A549 (cell line): ENCODE results near the gene PIEZO2. TPM values are rescaled to one million over a fixed set of nuclear protein-coding genes. Genes with fewer than 3 reads are reported as not detected.

ENCODE experiments used
- ATAC-seq, 2 experiments: fragments of 200-7000 bp in 1 of 2; fragments of >200 bp in 1 of 2; cut with Nextera tagmentation in 1 of 2; cut with Tn5 transposase in 1 of 2; 3 replicates each; pipeline versions ENCODE4 v1.8.0 to v1.9.1; 2018 to 2020; ENCODE audit warnings: mild to moderate bottlenecking in 1 of 2, moderate library complexity in 1 of 2
- CTCF ChIA-PET: fragments of 300-600 bp; sonication (Branson Sonifier 250); formaldehyde crosslinking; extraction: SDS; loops from one replicate; lab custom pipeline; 2021; ENCODE audit warnings: antibody characterized with exemption, inconsistent platforms; lab: Yijun Ruan, JAX
- POLR2A ChIA-PET: fragments of 350-600 bp; formaldehyde crosslinking; extraction: SDS; loops from one replicate; lab custom pipeline; 2021; ENCODE audit warnings: antibody characterized with exemption, inconsistent platforms; lab: Yijun Ruan, JAX
- DNase-seq, 2 experiments: peaks; one replicate each; pipeline versions ENCODE4 v3.0.0 to v3.0.0-alpha.2; 2011 to 2016; ENCODE audit warnings: low read depth in 1 of 2, low spot score in 1 of 2
- FAIRE-seq: peaks from 2 replicates; lab custom pipeline; 2011; peaks lifted over from hg19 to GRCh38; lab: Jason Lieb, UNC
- H3K27ac ChIP-seq, 2 experiments: fragments of >200 bp; sonication (Bioruptor Twin); formaldehyde crosslinking; 3 replicates each; pipeline ENCODE4 v1.5.1; 2016 to 2017
- H3K4me1 ChIP-seq: fragments of >200 bp; sonication (Bioruptor Twin); formaldehyde crosslinking; 3 replicates; pipeline ENCODE4 v1.6.1; 2016
- H3K4me2 ChIP-seq: fragments of >200 bp; sonication (Bioruptor Twin); formaldehyde crosslinking; 3 replicates; pipeline ENCODE4 v1.6.1; 2016
- H3K4me3 ChIP-seq: fragments of >200 bp; sonication (Bioruptor Twin); formaldehyde crosslinking; 3 replicates; pipeline ENCODE4 v1.5.1; 2016
- H3K9me3 ChIP-seq: fragments of >200 bp; sonication (Bioruptor Twin); formaldehyde crosslinking; 3 replicates; pipeline ENCODE4 v1.6.1; 2016
- ATOH8 ChIP-seq: fragments of 250-450 bp; sonication (Bioruptor Pico); IDR thresholded peaks from 2 replicates; pipeline ENCODE4 v1.5.0; 2020; ENCODE audit warnings: low read depth, mild to moderate bottlenecking, moderate library complexity
- CBX2 ChIP-seq: fragments of 200-600 bp; sonication (generic); IDR thresholded peaks from 2 replicates; pipeline ENCODE4 v1.6.1; 2016; ENCODE audit warnings: low read depth, mild to moderate bottlenecking, borderline replicate concordance
- CBX8 ChIP-seq: fragments of 200-600 bp; sonication (generic); IDR thresholded peaks from 2 replicates; pipeline ENCODE4 v1.6.1; 2016
- CHD2 ChIP-seq: fragments of 150-350 bp; IDR thresholded peaks from 2 replicates; pipeline ENCODE4 v1.6.1; 2014; ENCODE audit warnings: low read length; ENCODE audit not compliant: partially characterized antibody
- CHD4 ChIP-seq: fragments of 200-600 bp; sonication (generic); IDR thresholded peaks from 2 replicates; pipeline ENCODE4 v1.6.1; 2016; ENCODE audit warnings: antibody characterized with exemption, mild to moderate bottlenecking, borderline replicate concordance
- CTCF ChIP-seq: fragments of >200 bp; sonication (Bioruptor Twin); formaldehyde crosslinking; IDR thresholded peaks from 3 replicates; pipeline ENCODE4 v1.5.1; 2016
- EHF ChIP-seq: fragments of 250-450 bp; sonication (Bioruptor Pico); IDR thresholded peaks from 2 replicates; pipeline ENCODE4 v1.5.0; 2020; ENCODE audit warnings: mild to moderate bottlenecking
- ELK1 ChIP-seq: fragments of 150-350 bp; IDR thresholded peaks from 2 replicates; pipeline ENCODE4 v1.6.1; 2014; ENCODE audit warnings: low read depth, mild to moderate bottlenecking, low read length
- EP300 ChIP-seq, 2 experiments: fragments of >200 bp; sonication (Bioruptor Twin); formaldehyde crosslinking; IDR thresholded peaks; 2 replicates in 1 of 2; 3 replicates in 1 of 2; pipeline ENCODE4 v1.6.1; 2016 to 2017
- ESRRA ChIP-seq: fragments of 150-350 bp; IDR thresholded peaks from 2 replicates; pipeline ENCODE4 v1.6.1; 2014; ENCODE audit warnings: mild to moderate bottlenecking, low read length, borderline replicate concordance
- FOSB ChIP-seq: fragments of 250-450 bp; sonication (Bioruptor Pico); IDR thresholded peaks from 2 replicates; pipeline ENCODE4 v1.5.0; 2020; ENCODE audit warnings: mild to moderate bottlenecking, moderate library complexity
- HOXA7 ChIP-seq: fragments of 250-450 bp; sonication (Bioruptor Pico); IDR thresholded peaks from 2 replicates; pipeline ENCODE4 v1.5.0; 2020; ENCODE audit warnings: mild to moderate bottlenecking, moderate library complexity
- HOXB13 ChIP-seq: fragments of 250-450 bp; sonication (Bioruptor Pico); IDR thresholded peaks from 2 replicates; pipeline ENCODE4 v1.5.0; 2020; ENCODE audit warnings: low read depth, mild to moderate bottlenecking, moderate library complexity
- JUN ChIP-seq, 2 experiments: fragments of >200 bp; sonication (Bioruptor Twin); formaldehyde crosslinking; IDR thresholded peaks; 2 replicates in 1 of 2; 3 replicates in 1 of 2; pipeline ENCODE4 v1.6.1; 2016 to 2017
- KDM5A ChIP-seq: fragments of 200-600 bp; sonication (generic); IDR thresholded peaks from 2 replicates; pipeline ENCODE4 v1.6.1; 2016; ENCODE audit warnings: antibody characterized with exemption, mild to moderate bottlenecking
- NFE2L2 ChIP-seq: fragments of 150-350 bp; conservative IDR thresholded peaks from 2 replicates; pipeline ENCODE4 v1.6.1; 2014; ENCODE audit warnings: low read length
- POLR2A ChIP-seq: IDR thresholded peaks from 2 replicates; pipeline ENCODE4 v1.6.1; 2012; ENCODE audit warnings: mild to moderate bottlenecking, low read length
- RAD21 ChIP-seq, 2 experiments: fragments of >200 bp in 1 of 2; sonication (Bioruptor Twin) in 1 of 2; formaldehyde crosslinking in 1 of 2; IDR thresholded peaks in 1 of 2; conservative IDR thresholded peaks in 1 of 2; 2 replicates in 1 of 2; 3 replicates in 1 of 2; pipeline ENCODE4 v1.6.1; 2012 to 2018; ENCODE audit warnings: inconsistent platforms in 1 of 2
- RFX5 ChIP-seq: fragments of 450-650 bp; IDR thresholded peaks from 2 replicates; pipeline ENCODE4 v1.7.1; 2014; ENCODE audit warnings: antibody characterized with exemption, mild to moderate bottlenecking, moderate library complexity
- SMC3 ChIP-seq: fragments of >200 bp; sonication (Bioruptor Twin); formaldehyde crosslinking; IDR thresholded peaks from 3 replicates; pipeline ENCODE4 v1.6.1; 2018; ENCODE audit warnings: inconsistent platforms
- TFCP2L1 ChIP-seq: fragments of 250-450 bp; sonication (Bioruptor Pico); IDR thresholded peaks from 2 replicates; pipeline ENCODE4 v1.5.0; 2021; ENCODE audit warnings: mild to moderate bottlenecking
- USF2 ChIP-seq: fragments of 450-650 bp; IDR thresholded peaks from 2 replicates; pipeline ENCODE4 v1.6.1; 2014; ENCODE audit warnings: antibody characterized with exemption
- ZC3H11A ChIP-seq: fragments of 450-650 bp; IDR thresholded peaks from 2 replicates; pipeline ENCODE4 v1.6.1; 2014; ENCODE audit warnings: antibody characterized with exemption, mild to moderate bottlenecking
- ZFP36 ChIP-seq: fragments of 450-650 bp; IDR thresholded peaks from 2 replicates; pipeline ENCODE4 v1.6.1; 2014; ENCODE audit warnings: borderline replicate concordance; ENCODE audit not compliant: partially characterized antibody
- ZNF302 ChIP-seq: fragments of 250-450 bp; sonication (Bioruptor Pico); IDR thresholded peaks from 2 replicates; pipeline ENCODE4 v1.9.0; 2021; ENCODE audit warnings: inconsistent platforms, mild to moderate bottlenecking, moderate library complexity
- ZSCAN20 ChIP-seq: fragments of 250-450 bp; sonication (Bioruptor Pico); IDR thresholded peaks from 2 replicates; pipeline ENCODE4 v1.8.0; 2022; ENCODE audit warnings: mild to moderate bottlenecking, moderate library complexity
- WGBS: methylation state at CpG from one replicate; pipeline ENCODE4 v1.1.6; 2017; ENCODE audit errors: missing lambda C conversion rate; 5-methylcytosine and 5-hydroxymethylcytosine counted together
- polyA plus RNA-seq, 4 experiments: library from polyadenylated mRNA; depleted of rRNA in 3 of 4; stranded (reverse); fragments of >200 nt; fragmentation: RNase III in 1 of 4; extraction: RNeasy Plus Mini Kit Qiagen cat#74134 plus additional on column Dnase treatment in 1 of 4; gene quantifications; 2 replicates in 3 of 4; 3 replicates in 1 of 4; pipeline ENCODE4 v1.2.3, GENCODE V29; 2011 to 2017

PIEZO2 gene
- polyA plus RNA-seq, 2 of the 4 experiments (the other 2 are of a cell fraction) = 0.80 to 1.6 TPM

GRCh38 chr18:10681581-10682367 is 467.6 kb downstream of the PIEZO2 start:
- TF ChIP-seq POLR2A = no peak
- no peak for TF ChIP-seq ESRRA
- TF ChIP-seq ZFP36 = no peak
- no peak for TF ChIP-seq RAD21 (conservative IDR thresholded peaks at IDR 0.05 in 1 of 2, IDR thresholded peaks at IDR 0.05 in 1 of 2)
- TF ChIP-seq ZC3H11A = no peak
- TF ChIP-seq RFX5 = no peak
- no peak for TF ChIP-seq EP300 (IDR thresholded peaks at IDR 0.05)
- no peak for TF ChIP-seq HOXB13 (CRISPR knock-in tag)
- no peak for TF ChIP-seq ZNF302 (CRISPR knock-in tag)
- TF ChIP-seq KDM5A = no peak
- no peak for TF ChIP-seq CBX8
- TF ChIP-seq CHD4 = no peak
- no peak for TF ChIP-seq CBX2
- TF ChIP-seq ATOH8 (CRISPR knock-in tag) = no peak
- TF ChIP-seq NFE2L2 = no peak
- TF ChIP-seq CHD2 = no peak
- no peak for TF ChIP-seq EHF
- TF ChIP-seq CTCF = no peak
- no peak for FAIRE-seq
- Histone ChIP-seq H3K9me3 (no peaks in the 10 kb centered on the region), H3K4me3 (no peak overlapping the region), H3K27ac (no peak overlapping the region), H3K4me2 (no peak overlapping the region), H3K4me1 (no peaks in the 10 kb centered on the region)
- WGBS = 28% methylated on average over 11 of the region's 12 CpGs
- ATAC-seq = no peak
- no peak for DNase-seq
- ChIA-PET CTCF (no interaction called here), POLR2A (no interaction called here)

- TF ChIP-seq TFCP2L1 (CRISPR knock-in tag) (no peak), SMC3 (no peak), ZSCAN20 (CRISPR knock-in tag) (no peak), ELK1 (no peak), CTCF (no peak), JUN (IDR thresholded peaks at IDR 0.05) (no peak), CHD4 (no peak), HOXA7 (CRISPR knock-in tag) (no peak), CBX8 (no peak), FOSB (CRISPR knock-in tag) (no peak), POLR2A (no peak), USF2 (no peak)
- TF ChIP-seq, all 56 proteins: peak for 0
- ATAC-seq = no peak
- DNase-seq = no peak
- H3K4me2 ChIP-seq = no peak overlapping the region
- H3K9me3 ChIP-seq = no peaks in the 10 kb centered on the region
- POLR2A ChIA-PET = no interaction called here
- no peak overlapping the region for H3K4me3 ChIP-seq
- no peaks in the 10 kb centered on the region for H3K4me1 ChIP-seq
- no peak overlapping the region for H3K27ac ChIP-seq
- FAIRE-seq = no peak
- CTCF ChIA-PET = no interaction called here
Observed at GRCh38 chr18:10680271-10680596, 469.1 kb downstream of the PIEZO2 start.
